HepG2 (cell line): ENCODE measurements around the gene UBTF. TPM values are rescaled to one million over a fixed set of nuclear protein-coding genes. Genes with fewer than 3 reads are reported as not detected.
A peak's percentile ranks its signal among the peaks of the same experiment; 100 is the strongest.

Source experiments
- ATAC-seq: fragments of 200-7000 bp; cut with Tn5 transposase; 3 replicates; pipeline ENCODE4 v1.9.1; 2020; ENCODE audit warnings: mild to moderate bottlenecking, moderate library complexity
- BruUV-seq: library from RNA; stranded (reverse); fragments of 400-500 nt; replicated peaks from 2 replicates; lab custom pipeline; 2021; lab: Mats Ljungman, UMichigan
- CTCF ChIA-PET: fragments of 300-600 bp; formaldehyde crosslinking; extraction: SDS; loops from one replicate; lab custom pipeline; 2021; ENCODE audit warnings: low total read pairs, inconsistent platforms, low intra/inter-chr PET ratio; lab: Yijun Ruan, JAX
- POLR2A ChIA-PET: fragments of 350-600 bp; sonication (Branson Sonifier 250); formaldehyde crosslinking; loops from one replicate; lab custom pipeline; 2020; ENCODE audit warnings: antibody characterized with exemption, inconsistent platforms; lab: Yijun Ruan, JAX
- DNase-seq: peaks from one replicate; pipeline ENCODE4 v3.0.0-alpha.2; 2015; ENCODE audit warnings: low spot score
- FAIRE-seq: peaks from 3 replicates; lab custom pipeline; 2011; peaks lifted over from hg19 to GRCh38; lab: Jason Lieb, UNC
- H2AFZ ChIP-seq: one replicate; pipeline ENCODE4 v1.6.1; 2011; ENCODE audit warnings: low read length, inconsistent platforms
- H3K27ac ChIP-seq: fragments of 300-600 bp; 3 replicates; pipeline ENCODE4 v1.8.0; 2011; ENCODE audit warnings: mixed run types, mild to moderate bottlenecking, mixed read lengths, low read length, inconsistent platforms; ENCODE audit not compliant: insufficient read depth; ENCODE audit errors: extremely low read length
- H3K27me3 ChIP-seq, 2 experiments: fragments of 200-600 bp in 1 of 2; 2 replicates in 1 of 2; 3 replicates in 1 of 2; pipeline versions ENCODE4 v1.6.0 to v1.8.0; 2011; ENCODE audit warnings: low read length in 2 of 2, mild to moderate bottlenecking in 2 of 2, moderate library complexity in 2 of 2, inconsistent platforms in 1 of 2; ENCODE audit not compliant: insufficient read depth in 2 of 2, control insufficient read depth in 1 of 2
- H3K36me3 ChIP-seq, 2 experiments: fragments of 200-600 bp in 1 of 2; replicated peaks in 1 of 2; 2 replicates in 1 of 2; 3 replicates in 1 of 2; pipeline versions ENCODE4 v1.5.1 to v1.8.0; 2011; ENCODE audit warnings: low read length in 2 of 2, inconsistent platforms in 1 of 2; ENCODE audit not compliant: insufficient read depth in 2 of 2, control insufficient read depth in 1 of 2
- H3K4me1 ChIP-seq: 2 replicates; pipeline ENCODE4 v1.5.1; 2012; ENCODE audit warnings: low read length, inconsistent platforms; ENCODE audit not compliant: insufficient read depth
- H3K4me2 ChIP-seq: 2 replicates; pipeline ENCODE4 v1.6.0; 2011; ENCODE audit warnings: low read depth, low read length, inconsistent platforms
- H3K4me3 ChIP-seq, 3 experiments: fragments of 200-600 bp in 1 of 3; sonication (generic), shearing (Covaris generic) in 1 of 3; replicated peaks in 1 of 3; 2 replicates each; pipeline ENCODE4 v1.5.1; 2011 to 2016; ENCODE audit warnings: low read length in 3 of 3, inconsistent platforms in 2 of 3, low read depth in 2 of 3, mild to moderate bottlenecking in 2 of 3, control low read depth in 1 of 3, mixed read lengths in 1 of 3; ENCODE audit not compliant: insufficient read depth in 1 of 3
- H3K79me2 ChIP-seq: one replicate; pipeline ENCODE4 v1.6.1; 2011; ENCODE audit warnings: low read length, inconsistent platforms; ENCODE audit not compliant: insufficient read depth
- H3K9ac ChIP-seq: 2 replicates; pipeline ENCODE4 v1.6.0; 2011; ENCODE audit warnings: mild to moderate bottlenecking, low read depth, low read length, inconsistent platforms; ENCODE audit not compliant: insufficient read depth
- H3K9me3 ChIP-seq: 2 replicates; pipeline ENCODE4 v1.5.1; 2012; ENCODE audit warnings: mild to moderate bottlenecking, low read length
- H4K20me1 ChIP-seq: 2 replicates; pipeline ENCODE4 v1.6.0; 2011; ENCODE audit warnings: inconsistent platforms, mild to moderate bottlenecking, low read length, moderate library complexity; ENCODE audit not compliant: insufficient read depth
- AGO1 ChIP-seq: fragments of 200-400 bp; formaldehyde crosslinking; IDR thresholded peaks from 2 replicates; pipeline ENCODE4 v1.6.1; 2017; ENCODE audit warnings: mild to moderate bottlenecking, low read depth, low read length, moderate library complexity; ENCODE audit not compliant: poor library complexity, severe bottlenecking
- AGO2 ChIP-seq: fragments of 200-400 bp; formaldehyde crosslinking; optimal IDR thresholded peaks from 2 replicates; pipeline ENCODE3; 2017; ENCODE audit warnings: mild to moderate bottlenecking, low read depth, low read length, moderate library complexity
- POLR2G ChIP-seq: fragments of 200-400 bp; formaldehyde crosslinking; IDR thresholded peaks from 2 replicates; pipeline ENCODE4 v1.6.1; 2018; ENCODE audit warnings: mild to moderate bottlenecking, low read depth, low read length, moderate library complexity
- ZNF530 ChIP-seq: sonication (generic); formaldehyde crosslinking; IDR thresholded peaks from 2 replicates; pipeline ENCODE4 v1.5.0; 2020; ENCODE audit warnings: low read depth, mild to moderate bottlenecking, missing genetic modification reagents
- ZNF703 ChIP-seq: sonication (generic); formaldehyde crosslinking; IDR thresholded peaks from 2 replicates; pipeline ENCODE4 v1.5.1; 2020; ENCODE audit warnings: missing genetic modification reagents, mild to moderate bottlenecking, moderate library complexity, borderline replicate concordance
- WGBS: methylation state at CpG from one replicate; pipeline ENCODE4 v1.1.6; 2017; ENCODE audit warnings: low lambda C conversion rate; 5-methylcytosine and 5-hydroxymethylcytosine counted together
- in situ Hi-C: cut with HindIII; loops from 2 replicates; pipeline ENCODE4 v1.10.0; 2017; ENCODE audit warnings: low pct_unique_long_range_greater_than_20kb; ENCODE audit not compliant: extremely low pct_ligation_motif_present
- intact Hi-C: fragments of 100-400 bp; cut with micrococcal nuclease; formaldehyde crosslinking; loops from one replicate; pipeline ENCODE4 v1.10.0; 2022; ENCODE audit not compliant: unreplicated experiment
- polyA plus RNA-seq, 8 experiments: library from polyadenylated mRNA; depleted of rRNA in 3 of 8; stranded (reverse) in 7 of 8; unstranded in 1 of 8; fragments of >200 nt; fragmentation: Illumina TruSeq in 4 of 8; extraction: Trizol in 4 of 8; gene quantifications; 2 replicates each; pipeline versions ENCODE4 v1.2.1 to v1.2.3, GENCODE V29; 2011 to 2016; ENCODE audit warnings: low read depth in 4 of 8, missing spikeins in 1 of 8, mixed read lengths in 1 of 8; ENCODE audit not compliant: insufficient read depth in 1 of 8
- total RNA-seq, 5 experiments: library from RNA; depleted of rRNA; stranded (reverse); fragments of >200 nt; fragmentation: Illumina TruSeq; extraction: Trizol; gene quantifications; 2 replicates each; pipeline ENCODE4 v1.2.3, GENCODE V29; 2016; ENCODE audit warnings: low read depth in 1 of 5
- TF ChIP-seq, protein P1 (sequence below): sonication (generic); formaldehyde crosslinking; IDR thresholded peaks from 2 replicates; pipeline ENCODE4 v1.4.0; 2020; ENCODE audit warnings: missing genetic modification reagents
- TF ChIP-seq, protein P2 (sequence below): IDR thresholded peaks from 2 replicates; pipeline ENCODE4 v1.6.1; 2012; ENCODE audit warnings: inconsistent platforms
- TF ChIP-seq, protein P3 (sequence below): sonication (generic); formaldehyde crosslinking; IDR thresholded peaks from 2 replicates; pipeline ENCODE4 v1.8.1; 2023; ENCODE audit warnings: missing genetic modification reagents, mild to moderate bottlenecking, borderline replicate concordance

Gene UBTF
- total and polyA plus RNA-seq, 2 of the 13 experiments (the other 11 are each of a cell fraction or from before 2014, with no cell fraction given) = 15.2 to 60.9 TPM

DNA sequence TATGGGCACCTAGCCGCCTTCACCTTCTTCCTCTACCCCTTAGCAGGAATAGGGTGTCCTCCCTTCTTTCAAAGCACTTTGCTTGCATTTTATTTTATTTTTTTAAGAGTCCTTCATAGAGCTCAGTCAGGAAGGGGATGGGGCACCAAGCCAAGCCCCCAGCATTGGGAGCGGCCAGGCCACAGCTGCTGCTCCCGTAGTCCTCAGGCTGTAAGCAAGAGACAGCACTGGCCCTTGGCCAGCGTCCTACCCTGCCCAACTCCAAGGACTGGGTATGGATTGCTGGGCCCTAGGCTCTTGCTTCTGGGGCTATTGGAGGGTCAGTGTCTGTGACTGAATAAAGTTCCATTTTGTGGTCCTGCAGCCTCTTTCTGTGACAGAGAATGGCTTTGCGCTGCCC lies 28.1 kb downstream of the UBTF start:
- 98% methylated on average over 5 of the region's 5 CpGs for WGBS
- no peak for FAIRE-seq
- intact Hi-C loops = no loop called here
- peaks cover 17 to 47% of the 10 kb centered on the region in 2 experiments for H3K36me3 ChIP-seq
- no peak for ATAC-seq
- DNase-seq = no peak
- in situ Hi-C loops = no loop called here
- H3K9ac ChIP-seq = no peak overlapping the region
- H3K79me2 ChIP-seq = peaks cover 13% of the 10 kb centered on the region
- ChIA-PET POLR2A (interaction anchor here (0.8 to 1.8 kb wide), 2 partner anchors 8 to 10 kb away, joined by 4 to 10 read pairs; partner anchors contain the start of gene ATXN7L3), CTCF (no interaction called here)
- no peak overlapping the region for H3K4me3 ChIP-seq
- H2AFZ ChIP-seq = no peak overlapping the region
- H3K27me3 ChIP-seq = no peaks in the 10 kb centered on the region; a peak in 1 of 5 replicates
- H3K4me1 ChIP-seq = peaks cover 12% of the 10 kb centered on the region
- no TSS peak for BruUV-seq
- H3K9me3 ChIP-seq = no peaks in the 10 kb centered on the region
- no peaks in the 10 kb centered on the region for H4K20me1 ChIP-seq
- H3K4me2 ChIP-seq = no peak overlapping the region
- TF ChIP-seq POLR2G (peak; percentile 1; the same call in 1 of the 2 replicates), AGO1 (peak; percentile 17), ZNF530 (CRISPR knock-in tag) (no peak)
- no peak overlapping the region for H3K27ac ChIP-seq

DNA sequence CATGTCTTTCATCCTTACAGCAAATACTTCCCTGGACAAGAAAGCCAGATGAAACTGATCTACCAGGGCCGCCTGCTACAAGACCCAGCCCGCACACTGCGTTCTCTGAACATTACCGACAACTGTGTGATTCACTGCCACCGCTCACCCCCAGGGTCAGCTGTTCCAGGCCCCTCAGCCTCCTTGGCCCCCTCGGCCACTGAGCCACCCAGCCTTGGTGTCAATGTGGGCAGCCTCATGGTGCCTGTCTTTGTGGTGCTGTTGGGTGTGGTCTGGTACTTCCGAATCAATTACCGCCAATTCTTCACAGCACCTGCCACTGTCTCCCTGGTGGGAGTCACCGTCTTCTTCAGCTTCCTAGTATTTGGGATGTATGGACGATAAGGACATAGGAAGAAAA lies 29.0 kb downstream of the UBTF start:
- Histone ChIP-seq H4K20me1 (no peaks in the 10 kb centered on the region), H3K4me3 (no peak overlapping the region), H3K9ac (no peak overlapping the region)
- intact Hi-C loops = no loop called here
- FAIRE-seq = no peak
- BruUV-seq = no TSS peak
- CTCF ChIA-PET = no interaction called here
- peak; percentile 20 for TF ChIP-seq AGO2
- TF ChIP-seq, protein P1, sequence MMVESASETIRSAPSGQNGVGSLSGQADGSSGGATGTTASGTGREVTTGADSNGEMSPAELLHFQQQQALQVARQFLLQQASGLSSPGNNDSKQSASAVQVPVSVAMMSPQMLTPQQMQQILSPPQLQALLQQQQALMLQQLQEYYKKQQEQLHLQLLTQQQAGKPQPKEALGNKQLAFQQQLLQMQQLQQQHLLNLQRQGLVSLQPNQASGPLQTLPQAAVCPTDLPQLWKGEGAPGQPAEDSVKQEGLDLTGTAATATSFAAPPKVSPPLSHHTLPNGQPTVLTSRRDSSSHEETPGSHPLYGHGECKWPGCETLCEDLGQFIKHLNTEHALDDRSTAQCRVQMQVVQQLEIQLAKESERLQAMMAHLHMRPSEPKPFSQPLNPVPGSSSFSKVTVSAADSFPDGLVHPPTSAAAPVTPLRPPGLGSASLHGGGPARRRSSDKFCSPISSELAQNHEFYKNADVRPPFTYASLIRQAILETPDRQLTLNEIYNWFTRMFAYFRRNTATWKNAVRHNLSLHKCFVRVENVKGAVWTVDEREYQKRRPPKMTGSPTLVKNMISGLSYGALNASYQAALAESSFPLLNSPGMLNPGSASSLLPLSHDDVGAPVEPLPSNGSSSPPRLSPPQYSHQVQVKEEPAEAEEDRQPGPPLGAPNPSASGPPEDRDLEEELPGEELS (CRISPR knock-in tag) = no peak
- no peak for TF ChIP-seq ZNF703 (CRISPR knock-in tag)
- TF ChIP-seq, protein P2, sequence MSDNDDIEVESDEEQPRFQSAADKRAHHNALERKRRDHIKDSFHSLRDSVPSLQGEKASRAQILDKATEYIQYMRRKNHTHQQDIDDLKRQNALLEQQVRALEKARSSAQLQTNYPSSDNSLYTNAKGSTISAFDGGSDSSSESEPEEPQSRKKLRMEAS = 0 out of 2 replicates have a peak, but pooled peaks have one; percentile 12
- TF ChIP-seq, protein P3, sequence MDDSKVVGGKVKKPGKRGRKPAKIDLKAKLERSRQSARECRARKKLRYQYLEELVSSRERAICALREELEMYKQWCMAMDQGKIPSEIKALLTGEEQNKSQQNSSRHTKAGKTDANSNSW (CRISPR knock-in tag) = no peak
- TF ChIP-seq, all 625 proteins: peak for 2
- DNase-seq (no peak), ATAC-seq (no peak)
- POLR2A ChIA-PET = interaction anchor here (0.8 to 1.8 kb wide), 2 partner anchors 9 to 11 kb away, joined by 4 to 10 read pairs; partner anchors contain the start of gene ATXN7L3
- Histone ChIP-seq H3K79me2 (peaks cover 18% of the 10 kb centered on the region), H2AFZ (no peak overlapping the region), H3K27me3 (no peaks in the 10 kb centered on the region; a peak in 1 of 5 replicates), H3K9me3 (no peaks in the 10 kb centered on the region), H3K27ac (no peak overlapping the region), H3K4me1 (peaks cover 16% of the 10 kb centered on the region), H3K4me2 (no peak overlapping the region), H3K36me3 (peaks cover 15 to 40% of the 10 kb centered on the region in 2 experiments)
- in situ Hi-C loops = no loop called here
- WGBS = 99% methylated on average over 10 of the region's 10 CpGs
